HG02840 (cell line): ENCODE data around the gene IP6K3.

Experiments used
- ATAC-seq: cut with Tn5 transposase; IDR thresholded peaks from one replicate; pipeline ENCODE4 v1.9.1; 2021; ENCODE audit warnings: mild to moderate bottlenecking, moderate library complexity, moderate number of reproducible peaks; ENCODE audit not compliant: unreplicated experiment, low FRiP score

The IP6K3 gene, protein sequence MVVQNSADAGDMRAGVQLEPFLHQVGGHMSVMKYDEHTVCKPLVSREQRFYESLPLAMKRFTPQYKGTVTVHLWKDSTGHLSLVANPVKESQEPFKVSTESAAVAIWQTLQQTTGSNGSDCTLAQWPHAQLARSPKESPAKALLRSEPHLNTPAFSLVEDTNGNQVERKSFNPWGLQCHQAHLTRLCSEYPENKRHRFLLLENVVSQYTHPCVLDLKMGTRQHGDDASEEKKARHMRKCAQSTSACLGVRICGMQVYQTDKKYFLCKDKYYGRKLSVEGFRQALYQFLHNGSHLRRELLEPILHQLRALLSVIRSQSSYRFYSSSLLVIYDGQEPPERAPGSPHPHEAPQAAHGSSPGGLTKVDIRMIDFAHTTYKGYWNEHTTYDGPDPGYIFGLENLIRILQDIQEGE

DNA sequence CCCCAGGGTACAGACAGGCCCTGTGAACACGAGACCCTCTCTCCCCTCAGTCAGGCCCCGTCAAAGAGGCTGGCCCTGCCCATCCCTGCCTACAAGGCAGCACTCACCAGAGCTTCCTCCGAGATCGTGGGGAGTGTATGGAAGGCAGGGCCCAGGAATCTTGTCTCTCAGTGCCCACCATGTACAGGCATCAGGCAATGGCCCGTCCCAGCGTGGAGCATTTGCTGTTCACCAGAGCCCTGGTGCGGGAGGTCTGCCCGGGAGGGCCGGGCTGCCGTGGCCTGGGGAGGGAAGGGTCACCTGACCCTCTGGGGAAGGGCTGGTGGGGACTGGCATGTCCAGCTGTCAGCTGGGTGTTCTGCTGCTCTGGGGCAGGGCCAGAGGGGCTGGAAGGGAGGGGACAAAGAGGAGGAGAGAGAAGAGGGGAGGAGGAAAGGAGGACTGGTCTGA, at the start of gene IP6K3:
IP6K3 (minus strand) TSS at position 255 of the 450 bp plus-strand sequence. CDS start 11,429 bp downstream, outside the sequence.
- no peak for ATAC-seq

DNA sequence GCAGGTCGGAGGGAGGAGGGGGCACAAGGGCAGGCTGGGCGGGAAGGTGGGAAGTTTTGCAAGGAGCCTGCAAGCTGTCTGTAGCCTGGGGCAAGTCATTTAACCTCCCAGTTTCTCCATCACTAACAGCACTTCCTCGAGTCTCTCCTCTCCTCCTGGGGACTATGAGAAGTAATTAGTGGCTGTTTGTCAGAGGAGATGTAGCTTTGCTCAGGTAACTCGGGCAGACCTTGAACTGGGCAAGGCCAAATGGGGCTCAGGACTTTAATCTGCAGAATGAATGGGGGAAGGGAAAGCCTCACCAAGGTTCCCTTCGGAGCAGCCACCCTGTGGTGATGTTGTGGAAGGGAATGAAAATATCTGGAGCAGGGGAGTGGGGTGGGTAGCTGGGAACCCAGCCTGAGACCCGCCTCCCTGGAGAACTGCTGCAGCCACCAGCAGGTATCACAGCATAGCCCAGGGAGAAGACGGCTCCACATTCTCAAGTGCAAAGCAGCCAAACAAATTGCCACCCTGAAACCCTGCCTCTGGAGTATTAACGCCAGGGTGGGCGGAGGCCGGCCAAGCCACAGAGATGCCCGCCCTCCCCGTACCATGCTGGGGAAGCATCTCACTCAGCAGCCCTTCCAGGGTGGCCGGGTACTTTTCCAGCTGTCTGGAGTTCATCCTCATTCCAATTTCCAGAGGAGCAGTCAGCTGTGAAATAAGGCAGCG, 48.4 kb upstream of the IP6K3 start:
- no peak for ATAC-seq

DNA sequence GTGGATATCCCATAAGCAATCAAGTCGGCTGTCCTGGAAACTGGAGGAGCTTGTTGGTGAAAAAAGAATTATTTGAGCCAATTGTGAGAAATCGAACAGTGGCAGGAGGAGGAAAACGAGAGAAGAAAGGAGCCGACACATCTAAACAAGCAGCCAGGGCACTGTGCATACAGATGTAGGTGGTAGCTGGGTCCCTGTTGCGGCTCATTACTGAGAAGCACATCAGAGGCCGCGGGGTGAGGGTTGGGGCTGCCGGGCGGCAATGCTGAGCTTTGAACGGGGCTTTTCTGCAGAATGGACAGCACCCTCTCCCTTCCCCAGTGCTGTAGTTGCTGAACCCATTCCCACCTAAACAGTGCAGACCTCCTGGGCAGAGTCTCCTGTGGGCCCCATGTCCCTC, 46.3 kb upstream of the IP6K3 start:
- ATAC-seq = no peak

DNA sequence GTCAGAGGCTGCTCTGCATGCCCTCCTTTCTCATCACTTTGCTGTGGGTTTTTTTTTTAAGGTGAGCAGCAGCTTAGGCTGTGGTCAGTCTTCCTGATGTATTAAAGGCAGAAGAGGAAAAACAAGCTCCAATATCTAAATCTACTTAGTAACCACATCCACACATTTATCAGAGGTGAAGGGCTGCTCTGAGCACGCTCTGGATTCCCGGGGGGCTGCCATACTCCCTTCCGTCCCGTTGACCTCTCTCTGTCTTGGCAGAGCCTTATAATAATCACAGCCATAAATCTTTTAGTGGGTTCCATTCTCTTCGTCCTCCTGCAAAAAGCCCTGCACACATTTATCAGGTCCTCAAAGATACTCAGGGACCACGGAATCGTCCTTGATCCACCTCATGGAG, 44.9 kb upstream of the IP6K3 start:
- ATAC-seq = no peak

DNA sequence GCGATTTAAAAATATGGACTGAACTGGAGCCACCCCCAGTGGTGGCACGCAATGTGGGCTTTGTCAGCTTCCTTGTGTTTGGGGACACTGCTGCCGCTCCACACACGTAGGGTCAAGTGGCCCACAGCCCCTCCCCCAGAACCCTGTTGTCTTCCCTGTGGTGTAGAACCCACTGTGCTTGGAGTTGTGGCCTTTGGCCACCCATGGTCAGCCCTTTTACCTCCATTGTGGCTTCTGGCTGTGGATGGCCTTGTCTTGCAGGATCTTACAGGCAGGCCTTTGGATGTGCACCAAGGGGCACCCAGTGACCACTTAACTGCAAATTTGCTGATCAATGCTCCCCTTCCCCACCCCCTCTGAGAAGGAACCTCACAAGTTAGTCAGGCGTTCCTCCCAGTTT, 44.2 kb upstream of the IP6K3 start:
- ATAC-seq = no peak

DNA sequence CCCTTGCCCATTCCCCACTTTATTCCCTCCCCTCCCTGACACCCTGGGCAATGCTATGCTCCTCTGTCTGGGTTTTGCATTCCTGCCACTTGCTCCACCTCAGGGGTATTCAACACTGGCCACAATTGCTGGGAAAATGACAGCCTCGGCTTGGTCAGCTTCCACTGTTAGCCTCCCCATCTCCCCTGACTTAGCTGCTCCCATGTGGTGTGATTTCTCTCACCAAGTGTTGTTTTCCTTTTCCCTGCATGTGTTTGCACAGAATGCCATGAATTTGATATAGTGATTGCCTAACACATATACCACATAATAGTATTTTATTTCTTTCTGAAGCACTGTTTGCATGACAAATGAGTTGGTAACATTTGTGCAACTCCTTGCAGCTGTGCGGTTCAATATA, 43.7 kb upstream of the IP6K3 start:
- no peak for ATAC-seq

DNA sequence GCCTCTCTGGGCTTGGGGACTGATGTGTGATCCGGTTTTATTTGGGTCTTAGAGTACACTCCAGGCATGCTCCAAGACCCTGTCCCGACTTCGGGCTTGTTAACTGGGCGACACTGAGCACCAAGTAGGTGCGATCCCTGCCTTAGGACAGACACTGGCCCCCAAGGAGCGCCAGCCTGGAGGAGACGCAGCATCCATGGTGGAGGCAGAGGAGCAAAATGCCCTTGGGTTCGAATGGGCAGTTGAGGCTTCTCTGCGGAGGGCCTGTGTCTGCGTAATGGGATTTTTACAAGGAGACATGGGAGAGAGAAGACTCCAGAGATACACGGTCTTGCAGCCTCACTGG, 42.8 kb upstream of the IP6K3 start:
- no peak for ATAC-seq

DNA sequence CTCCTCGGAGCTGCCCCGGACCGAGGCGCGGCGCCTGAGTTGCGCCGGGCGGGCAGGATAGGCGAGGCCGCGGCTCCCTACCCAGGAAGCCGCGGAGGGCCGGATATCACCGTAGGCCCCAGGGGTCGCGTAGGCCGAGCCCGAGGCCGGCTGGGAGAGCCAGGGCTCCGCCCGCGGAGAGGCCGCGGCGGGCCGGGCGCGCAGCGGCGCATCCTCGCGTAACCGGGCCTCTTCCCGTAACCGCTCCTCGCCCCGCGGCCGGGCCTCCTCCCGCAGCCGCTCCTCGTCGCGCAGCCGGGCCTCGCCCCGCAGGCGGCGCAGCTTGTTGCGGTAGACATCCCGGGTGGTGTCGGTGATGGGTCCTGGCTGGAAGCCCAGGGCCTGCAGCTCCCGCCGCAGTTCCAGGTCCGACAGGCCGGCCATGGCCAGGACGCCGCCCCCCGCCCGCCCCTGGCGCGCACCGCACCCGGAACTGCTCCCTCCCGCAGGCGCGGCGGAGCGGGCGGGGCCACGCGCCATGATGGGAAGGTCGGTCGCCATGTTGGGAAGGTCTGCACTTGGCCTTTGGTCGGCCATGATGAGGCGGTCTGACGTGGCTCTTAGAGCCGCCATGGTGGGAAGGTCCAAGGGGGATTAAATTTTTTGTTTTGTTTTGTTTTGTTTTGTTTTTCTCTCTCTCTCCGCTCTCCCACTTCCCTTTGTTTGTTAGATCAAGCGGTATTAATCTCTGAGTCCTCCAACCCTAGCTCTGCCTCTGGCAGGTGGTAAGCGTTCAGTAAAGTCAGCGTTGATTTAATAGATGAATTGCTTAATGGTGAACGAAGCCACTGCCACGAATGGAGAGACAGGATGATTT, 42.2 kb upstream of the IP6K3 start, which contains the start of gene LEMD2:
LEMD2 (minus strand) TSS at position 437 of the 856 bp plus-strand sequence; CDS start at position 423, 14 bp downstream.
- ATAC-seq = peak; percentile 84

DNA sequence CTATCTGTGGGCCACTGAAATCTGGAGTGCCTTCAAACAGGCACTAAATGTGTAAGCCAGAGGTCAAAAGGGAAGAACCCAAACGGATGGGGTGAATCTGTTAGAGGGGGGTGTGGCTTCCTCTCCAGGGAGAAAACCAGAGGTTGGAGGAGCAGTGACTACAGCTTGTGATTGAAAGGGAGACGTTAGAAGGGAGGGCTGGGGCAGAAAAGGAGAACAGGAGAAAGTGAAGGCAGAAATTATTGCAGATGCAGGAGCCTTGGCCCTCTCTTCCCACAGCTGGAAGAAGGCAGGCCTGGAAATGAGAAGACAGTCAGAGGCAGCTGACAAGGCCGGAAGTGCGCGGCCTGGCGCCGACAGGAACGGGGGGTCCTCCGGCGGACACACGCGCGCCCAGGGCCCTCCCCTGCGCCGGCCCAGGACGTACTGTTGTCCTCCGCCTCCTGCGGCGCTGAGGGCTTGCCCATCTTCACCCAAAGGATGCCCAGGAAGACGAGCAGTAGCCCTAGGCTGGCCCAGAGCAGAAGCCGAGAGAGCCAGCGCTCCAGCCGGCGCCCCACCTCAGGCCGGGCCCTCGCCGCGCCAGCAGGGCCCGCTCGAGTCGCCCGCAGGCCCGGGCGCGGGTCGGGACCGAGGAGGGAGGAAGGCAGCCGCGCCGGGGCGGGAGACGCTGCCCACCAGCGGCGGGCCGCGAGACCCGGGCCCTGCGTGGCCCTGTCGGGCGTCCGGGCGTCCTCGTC, 41.4 kb upstream of the IP6K3 start:
- ATAC-seq = peak; percentile 40

DNA sequence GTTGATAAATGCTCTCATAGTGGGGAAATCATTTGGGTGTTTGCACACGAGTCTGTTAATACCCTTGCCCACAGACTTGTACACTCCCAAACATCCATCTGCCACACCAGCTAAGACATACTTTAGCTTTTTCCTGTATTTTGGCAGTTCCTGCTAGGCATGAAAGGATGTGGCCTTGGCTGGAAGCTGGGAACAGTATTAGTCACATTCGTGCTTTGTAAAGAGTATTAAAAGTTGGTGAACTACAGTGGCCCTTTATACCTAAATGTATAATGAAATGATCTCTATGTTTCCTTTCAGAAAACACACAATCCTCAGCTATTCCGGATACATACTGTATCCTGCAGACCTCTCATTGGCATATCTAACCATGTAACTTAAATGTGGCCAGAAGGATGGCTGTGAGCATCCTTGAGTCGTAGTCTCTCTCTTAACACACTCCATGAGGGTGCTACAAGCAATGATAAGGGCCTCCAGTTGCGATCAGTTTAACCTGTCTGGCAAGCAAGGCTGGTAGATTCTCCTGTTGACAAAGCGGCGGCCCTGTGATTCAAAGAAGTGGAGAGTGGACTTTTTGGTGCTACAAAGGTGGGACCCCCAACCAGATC, 40.7 kb upstream of the IP6K3 start:
- ATAC-seq = no peak

DNA sequence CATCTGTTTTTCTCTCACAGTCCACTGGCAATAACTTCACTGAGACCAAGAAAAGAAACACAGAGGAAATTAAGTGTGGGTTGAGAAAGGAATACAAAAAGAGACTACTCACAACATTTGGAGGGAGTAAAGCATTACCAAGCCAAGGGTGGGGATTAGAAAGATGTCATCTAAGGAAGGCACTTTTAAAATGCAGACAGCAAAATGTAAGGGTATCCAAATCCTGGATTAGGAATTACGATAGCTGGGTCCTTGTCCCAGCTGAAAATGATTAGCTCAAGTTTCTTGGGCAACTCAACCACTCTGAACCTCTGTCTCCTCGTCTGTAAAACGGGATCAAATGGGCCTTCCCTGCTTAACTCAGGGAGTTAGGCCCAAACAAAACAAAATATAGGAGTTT, 40.0 kb upstream of the IP6K3 start:
- no peak for ATAC-seq

DNA sequence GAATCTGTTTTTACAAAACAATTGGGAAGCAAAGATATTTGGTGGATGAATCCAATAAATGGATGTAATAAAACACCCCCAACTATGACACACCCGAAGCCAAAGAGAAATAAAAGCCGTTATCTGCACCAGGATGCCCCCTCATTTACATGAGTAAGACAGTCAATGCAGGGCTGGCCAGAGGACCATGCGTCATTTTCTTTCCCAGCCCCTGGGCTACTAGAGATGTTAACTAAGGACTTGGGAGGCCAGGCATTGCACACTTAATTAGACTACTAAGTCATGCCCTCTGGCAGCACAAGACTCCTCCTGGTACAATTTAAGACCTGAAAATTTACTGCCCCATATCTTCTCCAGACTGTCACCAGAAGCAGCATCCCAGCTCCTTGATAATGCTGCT, 39.1 kb upstream of the IP6K3 start:
- no peak for ATAC-seq

DNA sequence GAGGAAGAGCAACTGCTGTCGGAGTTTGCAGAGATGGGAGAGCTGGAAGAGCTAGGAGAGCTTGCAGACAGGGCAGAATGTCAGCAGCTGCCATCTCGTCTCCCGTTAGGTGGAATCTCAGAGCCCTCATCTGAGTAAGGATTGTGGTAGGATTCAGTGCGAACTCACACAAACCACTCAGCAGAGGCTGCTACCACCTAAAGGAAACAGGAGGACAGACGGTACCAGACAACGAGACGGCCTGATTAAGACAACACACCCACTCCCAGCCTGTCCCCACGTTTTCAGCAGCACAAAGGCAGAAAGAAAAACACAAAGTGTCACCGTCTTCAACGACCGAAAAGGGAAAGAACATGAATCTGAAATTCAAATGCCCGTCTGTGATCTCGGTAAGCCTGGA, 38.1 kb upstream of the IP6K3 start:
- no peak for ATAC-seq

DNA sequence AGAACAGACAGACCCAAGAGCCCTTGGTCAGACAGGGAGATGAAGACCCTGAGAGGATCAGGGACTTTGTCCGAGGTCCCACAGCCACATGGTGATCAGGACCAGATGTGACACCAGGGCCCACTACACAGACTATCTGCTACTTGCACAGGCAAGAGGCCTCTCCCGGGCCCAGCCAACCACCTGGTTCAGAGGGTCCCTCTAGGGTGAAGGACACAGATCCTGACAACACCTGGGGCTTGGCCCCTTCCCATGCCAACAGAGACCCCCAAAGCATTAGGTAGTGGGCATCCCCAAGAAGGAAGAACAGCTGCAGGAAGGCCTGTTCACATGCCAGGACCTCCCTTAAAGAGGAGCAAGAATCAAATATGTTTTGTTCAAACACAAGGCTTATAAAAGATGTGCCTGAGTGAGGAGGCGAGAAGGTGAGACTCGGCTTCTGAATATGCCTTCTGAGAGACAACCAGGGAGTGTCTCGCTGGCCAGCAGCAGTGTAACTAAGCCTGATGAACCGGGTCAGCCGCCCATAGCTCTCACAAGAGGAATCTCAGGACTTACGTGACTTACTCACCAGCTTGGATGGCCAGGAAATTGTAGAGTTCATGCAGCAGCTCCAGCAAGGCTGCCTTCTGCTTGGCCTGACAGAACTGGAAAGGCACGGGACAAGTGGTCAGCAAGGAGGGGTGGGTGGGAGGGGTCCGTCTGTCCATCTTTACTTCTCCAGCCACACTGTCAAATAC, 37.2 kb upstream of the IP6K3 start:
- no peak for ATAC-seq

DNA sequence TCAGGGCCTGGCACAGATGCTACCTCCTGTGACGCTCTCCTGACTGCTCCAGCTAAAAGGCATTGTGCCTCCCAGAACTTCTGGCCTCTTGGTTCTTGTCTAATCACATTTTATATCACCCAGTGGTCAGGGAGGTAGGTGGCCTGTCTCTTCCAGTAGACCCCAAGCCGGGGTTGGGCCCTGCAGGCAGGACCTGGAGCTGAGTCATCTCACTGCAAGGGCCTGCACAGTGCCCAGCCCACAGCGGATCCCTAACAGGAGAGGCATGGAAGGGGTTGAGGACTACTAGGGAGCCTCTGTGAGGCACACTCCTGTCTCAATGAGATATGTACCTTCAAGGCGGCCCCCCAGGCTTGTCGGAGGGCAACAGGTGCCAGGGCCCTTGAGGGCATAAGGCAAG, 35.9 kb upstream of the IP6K3 start:
- no peak for ATAC-seq

DNA sequence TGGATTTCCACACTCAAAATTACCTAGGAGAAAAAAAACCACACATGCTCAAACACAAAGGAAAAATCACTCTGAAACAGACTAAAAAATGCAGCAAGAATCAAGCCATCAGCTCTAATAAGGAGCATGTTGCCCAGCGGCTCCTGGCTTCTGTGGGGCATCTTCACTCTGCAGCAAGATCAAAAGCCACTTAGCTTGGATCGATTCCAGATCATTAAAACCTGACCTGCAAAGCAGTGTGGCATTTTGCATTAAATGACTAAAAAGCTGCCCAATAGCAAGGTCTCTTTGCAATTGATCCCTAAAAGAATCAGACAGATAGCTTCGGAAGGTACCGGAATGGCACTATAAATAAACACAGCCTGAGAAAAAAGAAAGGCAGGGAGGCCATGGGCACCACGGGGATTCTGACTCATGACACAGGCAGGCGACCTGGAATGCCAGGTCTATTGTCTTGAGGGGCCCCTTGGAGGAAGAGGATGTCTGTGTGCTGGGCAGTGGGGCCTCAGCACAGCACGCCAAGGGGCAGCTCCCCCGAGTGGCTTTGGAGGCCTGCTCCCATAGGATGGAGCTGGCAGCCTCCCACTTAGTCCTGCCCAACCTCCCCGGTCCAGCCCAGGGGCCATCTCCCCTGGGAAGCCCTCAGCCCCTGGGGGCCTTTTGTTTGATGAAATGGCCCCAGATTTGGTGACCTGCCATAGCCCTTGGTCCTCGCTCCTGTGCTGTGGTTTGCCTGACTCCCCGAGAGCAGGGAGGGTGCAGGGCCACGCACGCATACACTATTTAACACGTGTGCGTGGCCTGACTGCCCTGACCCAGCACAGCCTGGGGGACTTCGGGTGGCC, 34.6 kb upstream of the IP6K3 start:
- ATAC-seq = no peak

DNA sequence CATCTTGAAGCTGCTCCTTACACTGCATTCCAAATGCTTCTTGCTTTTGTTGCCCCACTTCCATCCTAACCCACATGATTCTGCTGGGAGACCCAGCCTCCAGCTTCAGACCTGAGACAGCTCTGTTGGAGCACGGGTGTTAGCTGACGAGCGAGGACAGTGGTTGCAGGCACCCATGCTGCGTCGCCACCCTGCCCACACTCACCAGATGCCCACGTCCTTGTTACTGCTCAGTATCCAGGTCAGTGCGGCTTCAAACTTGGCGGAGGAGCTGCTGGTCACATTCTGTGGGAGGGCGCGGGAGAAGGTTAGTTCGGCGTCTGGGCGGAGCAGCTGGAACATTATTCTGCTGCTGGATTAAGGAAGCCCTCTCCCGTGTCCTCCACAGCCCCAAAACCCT, 33.2 kb upstream of the IP6K3 start:
- no peak for ATAC-seq

DNA sequence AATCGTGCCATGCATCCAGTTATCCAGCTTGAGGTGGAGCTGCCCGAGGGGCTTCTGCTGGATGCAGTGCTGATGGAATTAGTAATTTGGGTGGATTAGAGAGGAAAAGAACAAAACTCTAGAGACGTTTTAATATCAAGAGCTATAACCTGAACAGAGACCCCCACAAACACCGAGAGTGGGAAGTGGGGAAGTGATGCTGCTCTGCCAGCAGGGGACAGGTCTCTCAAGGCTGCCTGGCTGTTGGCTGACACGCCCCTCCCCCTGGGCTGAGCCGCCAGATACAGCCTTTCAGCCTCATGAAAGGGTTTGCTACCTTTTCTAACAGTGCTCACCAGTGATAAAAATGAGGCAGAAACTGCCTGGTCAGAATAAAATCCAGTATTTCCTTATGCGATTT, 32.6 kb upstream of the IP6K3 start:
- ATAC-seq = no peak
